GM19025 (cell line): ENCODE data around the gene ANKRD40CL.

ENCODE experiments used
- ATAC-seq: cut with Tn5 transposase; IDR thresholded peaks from one replicate; pipeline ENCODE4 v1.9.1; 2021; ENCODE audit warnings: mild to moderate bottlenecking, low read depth, moderate library complexity; ENCODE audit not compliant: unreplicated experiment

ANKRD40CL gene

DNA sequence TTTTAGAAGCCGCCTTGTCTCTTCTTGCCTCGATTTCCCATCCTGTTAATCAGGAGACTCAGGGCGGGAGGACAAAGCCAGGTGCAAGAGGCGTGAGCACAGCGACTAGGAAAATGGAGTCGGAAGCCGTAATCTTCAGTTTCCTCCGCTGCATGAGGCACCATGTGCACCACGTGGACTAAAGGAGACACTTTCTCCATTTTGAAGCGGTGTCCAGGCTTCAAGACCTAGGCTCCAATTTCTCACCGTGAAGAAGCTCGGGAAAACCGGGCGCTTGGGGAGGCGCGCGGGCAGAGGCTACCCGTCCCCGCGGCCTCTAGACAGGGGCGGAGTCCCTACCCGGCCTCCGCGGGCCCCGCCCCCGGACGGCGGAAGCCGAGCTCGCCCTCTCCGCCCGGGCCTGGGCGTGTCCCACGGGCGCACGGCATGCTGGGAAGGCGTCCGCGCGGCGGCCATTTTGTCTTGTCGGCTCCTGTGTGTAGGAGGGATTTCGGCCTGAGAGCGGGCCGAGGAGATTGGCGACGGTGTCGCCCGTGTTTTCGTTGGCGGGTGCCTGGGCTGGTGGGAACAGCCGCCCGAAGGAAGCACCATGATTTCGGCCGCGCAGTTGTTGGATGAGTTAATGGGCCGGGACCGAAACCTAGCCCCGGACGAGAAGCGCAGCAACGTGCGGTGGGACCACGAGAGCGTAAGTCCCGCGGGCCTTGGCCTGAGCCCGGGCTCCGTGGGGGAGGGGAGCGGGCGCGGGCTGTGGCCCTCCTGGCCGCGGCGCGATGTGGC is 48.0 kb downstream of the ANKRD40CL start, which contains the start of gene LUC7L3:
Gene LUC7L3 (plus strand): TSS at position 460 of the 780 bp plus-strand sequence. CDS start 130 bp downstream, at position 590.
- ATAC-seq: peak; percentile 90

DNA sequence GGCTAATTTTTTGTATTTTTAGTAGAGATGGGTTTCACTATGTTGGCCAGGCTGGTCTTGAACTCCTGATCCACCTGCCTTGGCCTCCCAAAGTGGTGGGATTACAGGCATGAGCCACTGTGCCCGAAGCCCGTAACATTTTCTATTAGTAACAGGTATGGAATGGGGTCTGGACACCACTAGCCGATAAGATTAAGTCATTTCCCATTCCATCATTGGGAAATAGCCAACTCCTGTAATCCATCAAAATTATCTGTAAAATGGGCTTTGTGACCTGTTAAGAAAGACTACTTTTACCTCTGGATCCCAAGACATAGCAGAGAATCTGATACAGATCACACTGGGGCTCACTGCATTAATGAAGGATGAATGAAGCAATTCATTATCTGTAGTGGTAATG is 51.8 kb downstream of the ANKRD40CL start:
- no peak for ATAC-seq

DNA sequence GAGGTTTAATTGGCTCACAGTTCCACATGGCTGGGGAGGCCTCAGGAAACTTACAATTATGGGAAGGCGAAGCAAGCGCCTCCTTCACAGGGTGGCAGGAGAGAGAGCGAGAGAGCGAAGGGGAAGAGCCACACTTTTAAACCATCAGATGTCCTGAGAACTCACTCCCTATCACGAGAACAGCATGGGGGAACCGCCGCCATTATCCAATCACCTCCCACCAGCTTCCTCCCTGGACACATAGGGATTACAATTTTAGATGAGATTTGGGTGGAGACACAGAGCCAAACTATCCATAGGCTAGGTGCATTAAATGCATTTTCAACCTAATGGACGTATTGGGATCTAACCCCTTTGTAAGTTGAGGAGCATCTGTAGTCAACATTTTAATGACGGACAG is 54.7 kb downstream of the ANKRD40CL start:
- ATAC-seq: no peak
